ENCODE measurements around the gene STAT5A. TPM values are rescaled to one million over a fixed set of nuclear protein-coding genes. Genes with fewer than 3 reads are reported as not detected.

Gene STAT5A
- total RNA-seq, 1 experiment from 2014 or later: 6.4 TPM

- no peak overlapping the region for H3K18ac ChIP-seq (ENCODE audit: insufficient read length, low read depth, low read length)
- H3K4me1 ChIP-seq (ENCODE audit: insufficient read depth, low read length): no peaks in the 10 kb centered on the region
- H3K27ac ChIP-seq (ENCODE audit: insufficient read length, low read depth, low read length): no peak overlapping the region
- H2BK20ac ChIP-seq (ENCODE audit: low read depth, low read length, poor library complexity, severe bottlenecking): no peak overlapping the region
- H2BK5ac ChIP-seq (ENCODE audit: insufficient read length, low read length): no peak overlapping the region
- H3K23me2 ChIP-seq (ENCODE audit: insufficient read length, low read depth, low read length, poor library complexity, severe bottlenecking): no peaks in the 10 kb centered on the region
- H3K4me1 Mint-ChIP-seq: peaks cover 24 to 28% of the 10 kb centered on the region in 2 experiments
- no peaks in the 10 kb centered on the region for H3K36me3 Mint-ChIP-seq (ENCODE audit: insufficient read depth in 1 of 3, low read depth in 3 of 3)
- no peak overlapping the region for H3K56ac ChIP-seq (ENCODE audit: insufficient read length, low read depth, low read length)
- no peak overlapping the region for H3K23ac ChIP-seq (ENCODE audit: insufficient read length, low read depth, low read length)
- H3K9me3 Mint-ChIP-seq: no peaks in the 10 kb centered on the region
- H3K27ac Mint-ChIP-seq: peak overlapping the region in 1 of 3 experiments; percentile 72; a peak in 1 of 7 replicates
- no peak overlapping the region for H2BK12ac ChIP-seq (ENCODE audit: insufficient read length, low read depth, low read length)
- H2BK15ac ChIP-seq (ENCODE audit: low read depth, low read length): no peak overlapping the region
- no CpG with 5 or more reads among the region's 4 CpGs for WGBS (ENCODE audit: extremely low coverage, insufficient read length, low lambda C conversion rate)
- no peak for DNase-seq
- no peak overlapping the region for H2AFZ ChIP-seq (ENCODE audit: low read length)
- H3T11ph ChIP-seq (ENCODE audit: low read length): no peak overlapping the region
- no peak overlapping the region for H4K91ac ChIP-seq (ENCODE audit: insufficient read length, low read depth, low read length)
- H3K9ac ChIP-seq (ENCODE audit: extremely low read depth, insufficient read length, low read length): no peak overlapping the region
- no peaks in the 10 kb centered on the region for H3K27me3 ChIP-seq (ENCODE audit: insufficient read depth, low read length)
- H3K14ac ChIP-seq (ENCODE audit: insufficient read depth, low read length): no peak overlapping the region
- no peak overlapping the region for H4K5ac ChIP-seq (ENCODE audit: insufficient read length, low read depth, low read length)
- no peak overlapping the region for H4K8ac ChIP-seq (replicated peaks; ENCODE audit: insufficient read length, low read depth, low read length)
- no peak overlapping the region for H3K4ac ChIP-seq (ENCODE audit: low read depth, low read length)
- no peak overlapping the region for H2BK120ac ChIP-seq (ENCODE audit: low read depth, low read length, poor library complexity, severe bottlenecking)
- H3K79me1 ChIP-seq (ENCODE audit: insufficient read depth, low read depth, low read length, poor library complexity, severe bottlenecking): no peaks in the 10 kb centered on the region
- H2AK5ac ChIP-seq (ENCODE audit: insufficient read length, low read length): no peak overlapping the region
- H3K27me3 Mint-ChIP-seq (ENCODE audit: low read depth): no peaks in the 10 kb centered on the region
- H4K20me1 ChIP-seq (ENCODE audit: control insufficient read depth, insufficient read depth, insufficient read length): no peaks in the 10 kb centered on the region
- H3K4me3 Mint-ChIP-seq: no peak overlapping the region; a peak in 1 of 5 replicates
- peaks cover 3% of the 10 kb centered on the region; the same call in 1 of the 2 replicates for H3K79me2 ChIP-seq (ENCODE audit: insufficient read depth, low read length)
- no peaks in the 10 kb centered on the region for H3K9me3 ChIP-seq (ENCODE audit: control insufficient read depth, low read depth, low read length)
- TF ChIP-seq, protein P1, sequence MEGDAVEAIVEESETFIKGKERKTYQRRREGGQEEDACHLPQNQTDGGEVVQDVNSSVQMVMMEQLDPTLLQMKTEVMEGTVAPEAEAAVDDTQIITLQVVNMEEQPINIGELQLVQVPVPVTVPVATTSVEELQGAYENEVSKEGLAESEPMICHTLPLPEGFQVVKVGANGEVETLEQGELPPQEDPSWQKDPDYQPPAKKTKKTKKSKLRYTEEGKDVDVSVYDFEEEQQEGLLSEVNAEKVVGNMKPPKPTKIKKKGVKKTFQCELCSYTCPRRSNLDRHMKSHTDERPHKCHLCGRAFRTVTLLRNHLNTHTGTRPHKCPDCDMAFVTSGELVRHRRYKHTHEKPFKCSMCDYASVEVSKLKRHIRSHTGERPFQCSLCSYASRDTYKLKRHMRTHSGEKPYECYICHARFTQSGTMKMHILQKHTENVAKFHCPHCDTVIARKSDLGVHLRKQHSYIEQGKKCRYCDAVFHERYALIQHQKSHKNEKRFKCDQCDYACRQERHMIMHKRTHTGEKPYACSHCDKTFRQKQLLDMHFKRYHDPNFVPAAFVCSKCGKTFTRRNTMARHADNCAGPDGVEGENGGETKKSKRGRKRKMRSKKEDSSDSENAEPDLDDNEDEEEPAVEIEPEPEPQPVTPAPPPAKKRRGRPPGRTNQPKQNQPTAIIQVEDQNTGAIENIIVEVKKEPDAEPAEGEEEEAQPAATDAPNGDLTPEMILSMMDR (conservative IDR thresholded peaks at IDR 0.05): no peak
- no peak overlapping the region for H3K4me2 ChIP-seq (ENCODE audit: insufficient read depth, insufficient read length, low read length)
Observed at GRCh38 chr17:42252597-42253550, 35.4 kb upstream of the STAT5A start.
